ENCODE data around the gene R3HDM2.

DNA sequence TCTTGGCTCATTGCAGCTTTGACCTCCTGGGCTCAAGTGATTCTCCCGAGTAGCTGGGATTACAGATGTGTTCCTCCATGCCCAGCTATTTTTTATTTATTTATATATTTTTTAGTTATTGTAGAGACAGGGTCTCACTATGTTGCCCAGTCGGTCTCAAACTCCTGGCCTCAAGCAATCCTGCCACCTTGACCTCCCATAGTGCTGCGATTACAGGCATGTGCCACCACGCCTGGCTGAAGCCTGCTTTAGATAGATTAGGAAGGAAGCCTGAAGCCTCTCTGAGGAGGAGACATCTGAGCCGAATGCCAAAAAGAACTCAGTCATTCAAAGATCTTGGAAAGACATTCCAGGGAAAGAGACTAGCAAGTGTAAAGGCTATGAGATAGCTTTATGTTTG lies 13.9 kb upstream of the R3HDM2 start:
- TF ChIP-seq GATA2 (IDR thresholded peaks at IDR 0.05; ENCODE audit: low read depth, low read length) (no peak), GATA3 (IDR thresholded peaks at IDR 0.05; ENCODE audit: low read depth, low read length) (no peak)

Data from SH-SY5Y (cell line).